Measurements from ENCODE around the gene TOB2. TPM values are rescaled to one million over a fixed set of nuclear protein-coding genes. Genes with fewer than 3 reads are reported as not detected.
A peak's percentile ranks its signal among the peaks of the same experiment; 100 is the strongest.

The TOB2 gene
- total RNA-seq, 6 donors from 2014 or later, result 32.8 to 53.6 (median 50.1) TPM

GRCh38 chr22:41448189-41448808 is 1.7 kb upstream of the TOB2 start:
- TF ChIP-seq CTCF (IDR thresholded peaks at IDR 0.05) (no peak), POLR2A (IDR thresholded peaks at IDR 0.05) (peak in 2 of 4 donors; percentile 90 to 94), POLR2AphosphoS5 (IDR thresholded peaks at IDR 0.05) (peak; percentile 85 to 97), EP300 (IDR thresholded peaks at IDR 0.05) (peak in 2 of 4 donors; percentile 4 to 51)
- peak; percentile 81 to 93 for ATAC-seq (ENCODE audit: low FRiP score in 2 of 2)
- H3K36me3 ChIP-seq, result no peaks in the 10 kb centered on the region

GRCh38 chr22:41447435-41448188 is 1.0 kb upstream of the TOB2 start:
- Histone ChIP-seq H3K9me3 (no peaks in the 10 kb centered on the region), H3K4me3 (peak overlapping the region; percentile 84 to 100 (median 90)), H3K27me3 (no peaks in the 10 kb centered on the region), H3K4me1 (peaks cover 16 to 19% (median 18%) of the 10 kb centered on the region in 4 donors), H3K27ac (peak overlapping the region; percentile 96 to 100 (median 96)), H3K36me3 (peaks cover 0 to 7% (median 5%) of the 10 kb centered on the region in 4 donors)
- 1% methylated on average over 31 to 47 of the region's 63 CpGs for WGBS, 2 donors
- TF ChIP-seq POLR2A (IDR thresholded peaks at IDR 0.05) (peak in 1 of 4 donors; percentile 65), POLR2AphosphoS5 (IDR thresholded peaks at IDR 0.05) (no peak)
- peak; percentile 67 to 93 for DNase-seq
- ATAC-seq (ENCODE audit: low FRiP score in 2 of 2), result peak; percentile 25 to 65

More at GRCh38 chr22:41448189-41448808, 1.7 kb upstream of the TOB2 start:
- Histone ChIP-seq H3K4me3 (peak overlapping the region; percentile 84 to 100 (median 90)), H3K27me3 (no peaks in the 10 kb centered on the region), H3K27ac (peak overlapping the region; percentile 96 to 100 (median 96)), H3K4me1 (peaks cover 9 to 14% (median 12%) of the 10 kb centered on the region in 4 donors), H3K9me3 (no peaks in the 10 kb centered on the region)
- WGBS, 2 donors, result 0 to 1% methylated on average over 20 to 28 of the region's 28 CpGs
- peak; percentile 93 to 97 for DNase-seq

GRCh38 chr22:41446057-41446501 is 522 bp downstream of the TOB2 start:
- no peak for TF ChIP-seq CTCF (IDR thresholded peaks at IDR 0.05)
- no peak for TF ChIP-seq EP300 (IDR thresholded peaks at IDR 0.05)
- no peak for TF ChIP-seq POLR2AphosphoS5 (IDR thresholded peaks at IDR 0.05)
- TF ChIP-seq POLR2A (IDR thresholded peaks at IDR 0.05), result no peak
- H3K4me3 ChIP-seq, result peak overlapping the region; percentile 84 to 100 (median 90)
- WGBS, 2 donors, result 0% methylated on average over 14 to 17 of the region's 34 CpGs
- ATAC-seq (ENCODE audit: low FRiP score in 2 of 2), result no peak
- H3K4me1 ChIP-seq, result peaks cover 21 to 29% (median 25%) of the 10 kb centered on the region in 4 donors
- H3K9me3 ChIP-seq, result no peaks in the 10 kb centered on the region
- H3K36me3 ChIP-seq, result peaks cover 0 to 14% (median 5%) of the 10 kb centered on the region in 4 donors
- peak in 1 of 2 donors; percentile 32 for DNase-seq
- peak overlapping the region; percentile 96 to 100 (median 96) for H3K27ac ChIP-seq
- no peaks in the 10 kb centered on the region for H3K27me3 ChIP-seq

- TF ChIP-seq CTCF (IDR thresholded peaks at IDR 0.05) (no peak), EP300 (IDR thresholded peaks at IDR 0.05) (no peak), POLR2A (IDR thresholded peaks at IDR 0.05) (no peak)
- Histone ChIP-seq H3K4me3 (peak overlapping the region; percentile 84 to 100 (median 90)), H3K9me3 (no peaks in the 10 kb centered on the region), H3K27me3 (no peaks in the 10 kb centered on the region), H3K36me3 (peaks cover 0 to 19% (median 5%) of the 10 kb centered on the region in 4 donors), H3K4me1 (peaks cover 21 to 29% (median 25%) of the 10 kb centered on the region in 4 donors), H3K27ac (peak overlapping the region; percentile 96 to 100 (median 96))
- 0 to 1% methylated on average over 22 of the region's 22 CpGs for WGBS, 2 donors
- DNase-seq (peak in 1 of 2 donors; percentile 36), ATAC-seq (ENCODE audit: low FRiP score in 2 of 2) (no peak)
Observed at GRCh38 chr22:41445129-41446056, 1.2 kb downstream of the TOB2 start.

Data from upper lobe of left lung (tissue), 6 donors.